Thoracic aorta (tissue), 2 donors: ENCODE results near the gene RNU5B-1. TPM values are rescaled to one million over a fixed set of nuclear protein-coding genes. Genes with fewer than 3 reads are reported as not detected.

Experiments used
- ATAC-seq: fragments of 150-250 bp; one replicate; pipeline ENCODE4 v1.8.0; 2017; ENCODE audit warnings: low read depth; ENCODE audit not compliant: insufficient number of reproducible peaks, low FRiP score
- DNase-seq: peaks from one replicate; pipeline ENCODE4 v3.0.0-alpha.2; 2020; ENCODE audit warnings: low spot score
- H3K27ac ChIP-seq, 2 donors: fragments of 200-600 bp; sonication (generic); 1 replicate in 1 of 2; 2 replicates in 1 of 2; pipeline ENCODE4 v1.5.1; 2016; ENCODE audit warnings: mild to moderate bottlenecking in 2 of 2, moderate library complexity in 2 of 2
- H3K27me3 ChIP-seq: fragments of 200-600 bp; sonication (generic); replicated peaks from 2 replicates; pipeline ENCODE4 v1.6.0; 2016; ENCODE audit warnings: mild to moderate bottlenecking; ENCODE audit not compliant: insufficient read depth
- H3K36me3 ChIP-seq: fragments of 200-600 bp; sonication (generic); one replicate; pipeline ENCODE4 v1.5.1; 2016
- H3K4me1 ChIP-seq, 2 donors: fragments of 200-600 bp; sonication (generic); 1 replicate in 1 of 2; 2 replicates in 1 of 2; pipeline versions ENCODE4 v1.5.1 to v1.6.0; 2016; ENCODE audit warnings: low read depth in 2 of 2, mild to moderate bottlenecking in 1 of 2; ENCODE audit not compliant: control insufficient read depth in 1 of 2
- H3K4me3 ChIP-seq: fragments of 200-600 bp; sonication (generic); 2 replicates; pipeline ENCODE4 v1.5.1; 2016; ENCODE audit warnings: mild to moderate bottlenecking
- H3K9me3 ChIP-seq: fragments of 200-600 bp; sonication (generic); 2 replicates; pipeline ENCODE4 v1.5.1; 2016
- total RNA-seq, 2 donors: library from RNA; depleted of rRNA; stranded (reverse); fragments of >200 nt; gene quantifications; one replicate each; pipeline versions ENCODE4 v1.1.0 to v1.2.3, GENCODE V29; 2016
- TF ChIP-seq, protein P1 (sequence below): fragments of 200-600 bp; sonication (generic); IDR thresholded peaks from one replicate; pipeline ENCODE4 v1.5.1; 2019; ENCODE audit warnings: antibody characterized with exemption

Gene RNU5B-1
- total RNA-seq, 2 donors from 2014 or later = not detected

DNA sequence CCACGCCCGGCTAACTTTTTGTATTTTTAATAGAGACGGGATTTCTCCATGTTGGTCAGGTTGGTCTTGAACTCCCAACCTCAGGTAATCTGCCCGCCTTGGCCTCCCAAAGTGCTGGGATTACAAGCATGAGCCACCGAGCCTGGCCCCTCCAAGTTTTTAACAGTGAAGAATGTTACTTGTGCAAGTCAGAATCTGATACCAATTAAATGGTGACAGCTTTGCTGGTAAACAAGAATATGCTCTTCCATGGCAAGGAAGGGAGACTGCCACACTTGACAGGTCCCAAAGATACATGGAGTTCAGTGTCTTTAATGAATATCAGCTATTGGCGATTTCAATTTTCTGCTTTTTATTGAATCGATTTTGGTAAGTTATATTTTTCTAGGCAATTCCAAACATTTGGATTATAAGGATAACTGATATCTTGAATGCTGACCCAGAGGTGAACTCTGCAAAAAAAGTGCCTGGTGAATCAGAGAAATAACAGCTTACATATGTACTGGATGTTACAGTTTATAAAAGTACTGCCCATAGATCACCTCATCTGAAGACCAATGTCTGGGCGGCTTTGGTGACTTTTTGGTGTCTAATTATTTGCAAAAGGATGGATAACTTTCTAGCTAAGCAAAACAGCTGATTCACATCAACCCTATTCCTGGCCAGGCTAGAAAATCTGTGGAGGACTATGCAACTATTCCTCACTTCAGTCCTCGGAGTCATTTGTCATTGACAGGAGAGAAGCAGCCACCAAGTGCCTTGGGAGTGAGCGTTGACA, 19.0 kb upstream of the RNU5B-1 start:
- DNase-seq (no peak), ATAC-seq (no peak)
- no peaks in the 10 kb centered on the region for H3K27me3 ChIP-seq
- H3K4me3 ChIP-seq = peak overlapping the region; percentile 96
- H3K4me1 ChIP-seq = peaks cover 2 to 20% of the 10 kb centered on the region in 2 donors
- no peaks in the 10 kb centered on the region for H3K9me3 ChIP-seq
- no peaks in the 10 kb centered on the region for H3K36me3 ChIP-seq
- H3K27ac ChIP-seq = peak overlapping the region; percentile 74 to 92
- TF ChIP-seq, protein P1, sequence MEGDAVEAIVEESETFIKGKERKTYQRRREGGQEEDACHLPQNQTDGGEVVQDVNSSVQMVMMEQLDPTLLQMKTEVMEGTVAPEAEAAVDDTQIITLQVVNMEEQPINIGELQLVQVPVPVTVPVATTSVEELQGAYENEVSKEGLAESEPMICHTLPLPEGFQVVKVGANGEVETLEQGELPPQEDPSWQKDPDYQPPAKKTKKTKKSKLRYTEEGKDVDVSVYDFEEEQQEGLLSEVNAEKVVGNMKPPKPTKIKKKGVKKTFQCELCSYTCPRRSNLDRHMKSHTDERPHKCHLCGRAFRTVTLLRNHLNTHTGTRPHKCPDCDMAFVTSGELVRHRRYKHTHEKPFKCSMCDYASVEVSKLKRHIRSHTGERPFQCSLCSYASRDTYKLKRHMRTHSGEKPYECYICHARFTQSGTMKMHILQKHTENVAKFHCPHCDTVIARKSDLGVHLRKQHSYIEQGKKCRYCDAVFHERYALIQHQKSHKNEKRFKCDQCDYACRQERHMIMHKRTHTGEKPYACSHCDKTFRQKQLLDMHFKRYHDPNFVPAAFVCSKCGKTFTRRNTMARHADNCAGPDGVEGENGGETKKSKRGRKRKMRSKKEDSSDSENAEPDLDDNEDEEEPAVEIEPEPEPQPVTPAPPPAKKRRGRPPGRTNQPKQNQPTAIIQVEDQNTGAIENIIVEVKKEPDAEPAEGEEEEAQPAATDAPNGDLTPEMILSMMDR = no peak

DNA sequence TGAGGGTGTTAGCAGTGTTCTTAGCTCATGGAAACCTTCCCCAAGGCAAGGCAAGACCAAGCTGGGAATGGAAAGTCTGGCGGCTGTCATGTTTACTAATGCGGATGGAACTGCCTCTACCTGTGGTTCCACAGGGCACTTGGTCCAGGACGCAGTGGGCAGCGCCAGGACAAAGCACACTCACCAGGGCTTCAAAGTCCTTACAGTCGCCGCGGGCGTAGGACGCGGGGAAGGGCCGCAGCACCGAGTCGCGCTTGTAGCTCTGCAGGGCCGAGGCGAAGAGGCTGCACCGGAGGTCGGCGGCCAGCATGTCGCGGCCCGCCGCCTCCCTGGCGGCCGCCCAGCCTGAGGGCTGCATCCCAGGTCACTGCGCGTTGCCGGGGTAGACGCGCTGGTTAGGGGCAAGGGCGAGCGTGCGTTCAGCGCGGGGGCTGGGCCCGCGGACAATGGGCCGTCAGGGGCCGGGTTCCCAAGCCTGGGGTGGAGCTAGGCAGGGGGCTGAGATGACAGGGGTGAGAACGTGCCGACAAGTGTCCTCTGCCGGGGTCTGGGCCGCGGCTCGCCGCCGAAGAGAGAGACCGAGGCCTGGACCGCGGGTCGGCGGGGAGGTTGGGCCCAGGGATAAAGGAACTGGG, 18.3 kb upstream of the RNU5B-1 start:
- H3K27me3 ChIP-seq = no peaks in the 10 kb centered on the region
- H3K36me3 ChIP-seq = no peaks in the 10 kb centered on the region
- no peaks in the 10 kb centered on the region for H3K9me3 ChIP-seq
- peak; percentile 14 for ATAC-seq
- TF ChIP-seq, protein P1 = no peak
- DNase-seq = no peak
- peaks cover 2 to 20% of the 10 kb centered on the region in 2 donors for H3K4me1 ChIP-seq
- peak overlapping the region; percentile 74 to 92 for H3K27ac ChIP-seq
- peak overlapping the region; percentile 96 for H3K4me3 ChIP-seq

DNA sequence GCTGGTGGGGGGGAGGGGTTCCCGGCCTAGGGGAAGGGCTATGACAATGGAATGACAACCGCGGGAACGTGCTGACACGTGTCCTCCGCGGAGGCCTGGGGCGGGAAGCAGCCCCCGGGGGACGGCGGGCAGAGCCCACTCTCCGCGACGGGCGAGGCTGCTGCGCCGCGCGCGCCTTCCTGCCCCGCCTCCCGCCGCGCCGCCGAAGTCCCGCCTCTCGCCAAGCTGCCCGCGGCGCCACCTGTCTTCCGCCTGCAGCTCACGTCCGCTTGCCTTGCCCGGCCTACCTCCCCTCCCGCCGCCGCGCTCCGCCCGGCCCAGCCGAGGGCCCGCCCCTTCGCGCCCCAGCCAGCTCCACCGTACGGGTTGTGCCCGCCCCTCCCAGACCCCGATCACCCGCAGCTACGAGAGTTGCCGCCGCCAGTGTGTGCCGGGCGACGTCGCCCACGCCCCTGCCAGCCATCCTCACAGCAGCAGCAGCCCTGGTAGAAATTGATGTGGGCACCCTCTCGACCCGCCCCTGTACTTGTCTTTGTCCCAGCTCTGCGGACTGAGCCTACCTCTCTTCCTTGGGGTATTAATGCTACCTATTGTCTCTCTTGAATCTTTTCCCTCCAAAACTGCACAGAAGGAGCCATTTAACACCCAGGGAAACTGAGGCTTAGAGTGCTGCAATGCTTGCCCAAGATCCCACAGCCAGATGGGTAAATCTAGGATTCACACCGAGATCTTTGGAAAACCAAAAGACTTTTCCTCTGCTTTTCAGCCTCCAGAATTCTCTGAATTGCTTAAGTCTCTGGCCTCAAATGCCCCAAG, 17.6 kb upstream of the RNU5B-1 start, which contains the start of gene PARP16:
TSS of gene PARP16 (minus strand) at position 180 of the 816 bp plus-strand sequence. CDS start 457 bp downstream, outside the sequence.
- Histone ChIP-seq H3K27me3 (no peaks in the 10 kb centered on the region), H3K27ac (peak within 1 kb of the TSS; percentile 80 to 92), H3K36me3 (no peaks in the 10 kb centered on the region), H3K4me3 (peak within 1 kb of the TSS; percentile 96), H3K9me3 (no peaks in the 10 kb centered on the region), H3K4me1 (peaks cover 2 to 20% of the 10 kb centered on the region in 2 donors)
- TF ChIP-seq, protein P1 = peak; percentile 17
- ATAC-seq (peak; percentile 90), DNase-seq (peak; percentile 47)

DNA sequence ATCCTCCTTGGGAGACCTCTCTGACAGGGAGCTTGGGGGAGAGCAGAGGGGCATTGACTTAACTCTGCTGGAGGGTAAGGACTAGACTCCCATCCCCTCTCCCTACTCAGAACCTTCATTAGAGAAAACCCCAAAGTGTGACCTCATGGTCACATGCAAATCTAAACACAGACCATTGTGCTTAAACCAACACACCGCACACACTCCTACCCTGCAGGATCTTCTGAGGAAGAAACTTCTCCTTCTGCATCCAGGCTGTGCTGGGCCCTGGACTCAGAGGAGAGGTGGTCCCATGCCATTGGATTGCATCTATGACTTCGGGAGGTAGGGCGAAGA, 17.0 kb upstream of the RNU5B-1 start:
- no peak for ATAC-seq
- peak overlapping the region; percentile 96 for H3K4me3 ChIP-seq
- H3K27ac ChIP-seq = peak overlapping the region; percentile 80 to 92
- H3K9me3 ChIP-seq = no peaks in the 10 kb centered on the region
- H3K36me3 ChIP-seq = no peaks in the 10 kb centered on the region
- no peak for DNase-seq
- no peaks in the 10 kb centered on the region for H3K27me3 ChIP-seq
- TF ChIP-seq, protein P1 = no peak
- peaks cover 2 to 20% of the 10 kb centered on the region in 2 donors for H3K4me1 ChIP-seq
